A673 (cell line): ENCODE data around the gene GSG1L. TPM values are rescaled to one million over a fixed set of nuclear protein-coding genes. Genes with fewer than 3 reads are reported as not detected.

ENCODE experiments used
- BruUV-seq: library from RNA; stranded (reverse); fragments of 400-500 nt; replicated peaks from 2 replicates; lab custom pipeline; 2021; lab: Mats Ljungman, UMichigan
- CTCF ChIA-PET: fragments of 300-600 bp; sonication (Branson Sonifier 250); formaldehyde crosslinking; loops from one replicate; lab custom pipeline; 2022; ENCODE audit warnings: antibody characterized with exemption; lab: Charles Lee
- POLR2A ChIA-PET: fragments of 300-600 bp; sonication (Branson Sonifier 250); formaldehyde crosslinking; loops from one replicate; lab custom pipeline; 2022; ENCODE audit warnings: antibody characterized with exemption; ENCODE audit not compliant: low non-redundant PET; lab: Charles Lee
- DNase-seq: peaks from one replicate; pipeline ENCODE4 v3.0.0-alpha.2; 2015; ENCODE audit warnings: low spot score
- H3K27ac ChIP-seq: fragments of 200-600 bp; sonication (generic); 2 replicates; pipeline ENCODE4 v1.5.1; 2016; ENCODE audit warnings: mixed run types, low read depth, mild to moderate bottlenecking, mixed read lengths, antibody characterized with exemption, low read length; ENCODE audit not compliant: poor library complexity, severe bottlenecking
- H3K27me3 ChIP-seq: fragments of 200-600 bp; sonication (generic); replicated peaks from 2 replicates; pipeline ENCODE4 v1.6.1; 2017; ENCODE audit warnings: mixed run types, low read depth, mild to moderate bottlenecking, mixed read lengths, antibody characterized with exemption, low read length; ENCODE audit not compliant: insufficient read depth, poor library complexity
- H3K36me3 ChIP-seq: fragments of 200-600 bp; sonication (generic); 2 replicates; pipeline ENCODE4 v1.6.1; 2016; ENCODE audit warnings: mixed run types, mild to moderate bottlenecking, mixed read lengths, antibody characterized with exemption, low read length; ENCODE audit not compliant: insufficient read depth, poor library complexity, severe bottlenecking
- H3K4me1 ChIP-seq: fragments of 200-600 bp; sonication (generic); 2 replicates; pipeline ENCODE4 v1.6.1; 2017; ENCODE audit warnings: mixed run types, mild to moderate bottlenecking, mixed read lengths, antibody characterized with exemption, low read length; ENCODE audit not compliant: insufficient read depth, poor library complexity, severe bottlenecking
- H3K4me3 ChIP-seq: fragments of 200-600 bp; sonication (generic); 2 replicates; pipeline ENCODE4 v1.5.1; 2016; ENCODE audit warnings: low read depth, mixed run types, mild to moderate bottlenecking, mixed read lengths, low read length; ENCODE audit not compliant: poor library complexity, severe bottlenecking
- H3K9me3 ChIP-seq: fragments of 200-600 bp; sonication (generic); 2 replicates; pipeline ENCODE4 v1.6.1; 2016; ENCODE audit warnings: mixed run types, low read depth, mild to moderate bottlenecking, mixed read lengths, antibody characterized with exemption, low read length; ENCODE audit not compliant: poor library complexity, severe bottlenecking
- EZH2 ChIP-seq: fragments of 200-600 bp; sonication (generic); IDR thresholded peaks from 2 replicates; pipeline ENCODE4 v1.6.1; 2017; ENCODE audit warnings: borderline replicate concordance, low read depth, mild to moderate bottlenecking, mixed read lengths, antibody characterized with exemption, low read length; ENCODE audit not compliant: poor library complexity, severe bottlenecking
- intact Hi-C: fragments of 100-400 bp; cut with micrococcal nuclease; formaldehyde crosslinking; loops from one replicate; pipeline ENCODE4 v1.10.0; 2022; ENCODE audit not compliant: unreplicated experiment
- total RNA-seq: library from RNA; stranded (reverse); gene quantifications from 2 replicates; pipeline ENCODE4 v1.2.3, GENCODE V29; 2021
- TF ChIP-seq, protein P1 (sequence below): fragments of 300-800, 200-600 bp; sonication (generic); conservative IDR thresholded peaks from 2 replicates; pipeline ENCODE4 v1.5.1; 2017; ENCODE audit warnings: low read depth, mild to moderate bottlenecking, antibody characterized with exemption, low read length, moderate library complexity, mixed read lengths

Gene GSG1L
- total RNA-seq, 1 experiment from 2014 or later, result not detected

GRCh38 chr16:27776556-27777225, 286.8 kb downstream of the GSG1L start:
- H3K4me1 ChIP-seq, result peaks cover 11% of the 10 kb centered on the region
- TF ChIP-seq, protein P1, sequence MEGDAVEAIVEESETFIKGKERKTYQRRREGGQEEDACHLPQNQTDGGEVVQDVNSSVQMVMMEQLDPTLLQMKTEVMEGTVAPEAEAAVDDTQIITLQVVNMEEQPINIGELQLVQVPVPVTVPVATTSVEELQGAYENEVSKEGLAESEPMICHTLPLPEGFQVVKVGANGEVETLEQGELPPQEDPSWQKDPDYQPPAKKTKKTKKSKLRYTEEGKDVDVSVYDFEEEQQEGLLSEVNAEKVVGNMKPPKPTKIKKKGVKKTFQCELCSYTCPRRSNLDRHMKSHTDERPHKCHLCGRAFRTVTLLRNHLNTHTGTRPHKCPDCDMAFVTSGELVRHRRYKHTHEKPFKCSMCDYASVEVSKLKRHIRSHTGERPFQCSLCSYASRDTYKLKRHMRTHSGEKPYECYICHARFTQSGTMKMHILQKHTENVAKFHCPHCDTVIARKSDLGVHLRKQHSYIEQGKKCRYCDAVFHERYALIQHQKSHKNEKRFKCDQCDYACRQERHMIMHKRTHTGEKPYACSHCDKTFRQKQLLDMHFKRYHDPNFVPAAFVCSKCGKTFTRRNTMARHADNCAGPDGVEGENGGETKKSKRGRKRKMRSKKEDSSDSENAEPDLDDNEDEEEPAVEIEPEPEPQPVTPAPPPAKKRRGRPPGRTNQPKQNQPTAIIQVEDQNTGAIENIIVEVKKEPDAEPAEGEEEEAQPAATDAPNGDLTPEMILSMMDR, result no peak
- TF ChIP-seq EZH2, result no peak
- no peak for DNase-seq
- no peaks in the 10 kb centered on the region for H3K9me3 ChIP-seq
- H3K27me3 ChIP-seq, result no peaks in the 10 kb centered on the region
- ChIA-PET CTCF (interaction anchor here (0.6 kb wide), 1 partner anchor 179 kb away, joined by 6 read pairs; no protein-coding TSS in a partner anchor), POLR2A (no interaction called here)
- BruUV-seq, result no TSS peak
- no peak overlapping the region for H3K27ac ChIP-seq
- intact Hi-C loops, result no loop called here
- no peaks in the 10 kb centered on the region for H3K36me3 ChIP-seq
- H3K4me3 ChIP-seq, result no peak overlapping the region

GRCh38 chr16:27775254-27775653, 288.3 kb downstream of the GSG1L start:
- ChIA-PET CTCF (no interaction called here), POLR2A (no interaction called here)
- intact Hi-C loops, result no loop called here
- Histone ChIP-seq H3K27ac (no peak overlapping the region), H3K36me3 (no peaks in the 10 kb centered on the region), H3K9me3 (no peaks in the 10 kb centered on the region), H3K27me3 (no peaks in the 10 kb centered on the region), H3K4me3 (no peak overlapping the region), H3K4me1 (peaks cover 10% of the 10 kb centered on the region)
- DNase-seq, result no peak
- TF ChIP-seq, protein P1, result no peak
- no peak for TF ChIP-seq EZH2
- no TSS peak for BruUV-seq

- DNase-seq, result no peak
- H3K4me3 ChIP-seq, result no peak overlapping the region
- intact Hi-C loops, result no loop called here
- CTCF ChIA-PET, result no interaction called here
- H3K9me3 ChIP-seq, result no peaks in the 10 kb centered on the region
- POLR2A ChIA-PET, result no interaction called here
- H3K36me3 ChIP-seq, result no peaks in the 10 kb centered on the region
- peaks cover 5% of the 10 kb centered on the region for H3K4me1 ChIP-seq
- TF ChIP-seq, protein P1, result no peak
- no peak for TF ChIP-seq EZH2
- BruUV-seq, result no TSS peak
- no peak overlapping the region for H3K27ac ChIP-seq
- H3K27me3 ChIP-seq, result no peaks in the 10 kb centered on the region
Measured at GRCh38 chr16:27774779-27775178, 288.7 kb downstream of the GSG1L start.
